Kidney (tissue), 14 donors: Measurements from ENCODE around the gene IL18R1. TPM values are rescaled to one million over a fixed set of nuclear protein-coding genes. Genes with fewer than 3 reads are reported as not detected.

Source experiments
- DNase-seq, 5 donors: peaks; one replicate each; pipeline ENCODE4 v3.0.0-alpha.2; 2013 to 2020
- FAIRE-seq: peaks from 2 replicates; lab custom pipeline; 2012; peaks lifted over from hg19 to GRCh38; lab: Jason Lieb, UNC
- H3K27ac ChIP-seq, 2 donors: one replicate each; pipeline ENCODE4 v1.7.0; 2013; ENCODE audit warnings: low read depth in 2 of 2, low read length in 2 of 2, inconsistent platforms in 1 of 2
- H3K27me3 ChIP-seq: one replicate; pipeline ENCODE4 v1.7.1; 2013; ENCODE audit warnings: low read length, inconsistent platforms; ENCODE audit not compliant: control insufficient read depth, insufficient read depth
- H3K36me3 ChIP-seq, 3 donors: one replicate each; pipeline versions ENCODE4 v1.7.0 to v1.7.1; 2013; ENCODE audit warnings: low read length in 3 of 3, control low read depth in 1 of 3, inconsistent platforms in 1 of 3; ENCODE audit not compliant: insufficient read depth in 3 of 3, control insufficient read depth in 2 of 3
- H3K4me1 ChIP-seq, 3 donors: one replicate each; pipeline versions ENCODE4 v1.7.0 to v1.7.1; 2013; ENCODE audit warnings: low read length in 3 of 3, inconsistent platforms in 1 of 3, low read depth in 1 of 3; ENCODE audit not compliant: control insufficient read depth in 2 of 3, insufficient read depth in 2 of 3
- H3K4me3 ChIP-seq, 3 donors: one replicate each; pipeline versions ENCODE4 v1.7.0 to v1.8.1; 2013; ENCODE audit warnings: low read length in 3 of 3, control low read depth in 1 of 3, inconsistent platforms in 1 of 3
- H3K9ac ChIP-seq, 3 donors: one replicate each; pipeline versions ENCODE4 v1.7.0 to v1.7.1; 2013; ENCODE audit warnings: low read length in 3 of 3, control low read depth in 1 of 3, inconsistent platforms in 1 of 3
- H3K9me3 ChIP-seq, 3 donors: one replicate each; pipeline versions ENCODE4 v1.7.0 to v1.7.1; 2013; ENCODE audit warnings: low read length in 3 of 3, control low read depth in 1 of 3, inconsistent platforms in 1 of 3; ENCODE audit not compliant: control insufficient read depth in 2 of 3, insufficient read depth in 1 of 3
- intact Hi-C: fragments of 100-400 bp; cut with DNase I; formaldehyde crosslinking; loops from one replicate; pipeline ENCODE4 v1.11.1; 2022
- polyA plus RNA-seq: library from polyadenylated mRNA; stranded (reverse); fragments of 350-450 nt; fragmentation: Illumina TruSeq; extraction: RNeasy Lipid Tissue Mini Kit (QIAGEN cat#74804); gene quantifications from one replicate; pipeline ENCODE4 v1.2.3, GENCODE V29; 2014; ENCODE audit warnings: low read depth, low replicate concordance; ENCODE audit not compliant: insufficient read depth
- total RNA-seq: library from RNA; stranded (reverse); fragmentation: NEBNext Ultra II Directional; extraction: Animal tissue kit (Norgen Biotek cat#: 25700); gene quantifications from one replicate; pipeline ENCODE4 v1.2.1, GENCODE V29; 2021
- TF ChIP-seq, protein P1 (sequence below): IDR thresholded peaks from 3 replicates; pipeline ENCODE4 v1.5.1; 2012; ENCODE audit warnings: mild to moderate bottlenecking, moderate library complexity, borderline replicate concordance; ENCODE audit not compliant: insufficient read depth; ENCODE audit errors: extremely low read depth
- donor health status: control.
- donor health status: control.
- donor health status: control.
- donor health status: control.
- donor health status: control.
- donor health status: DM: yes; HTN: yes; CAD: no.
- donor health status: Normal renal cell carcinoma (clear cell type).

Gene IL18R1
- total and polyA plus RNA-seq, 2 donors from 2014 or later = 3.6 to 14.9 TPM

DNA sequence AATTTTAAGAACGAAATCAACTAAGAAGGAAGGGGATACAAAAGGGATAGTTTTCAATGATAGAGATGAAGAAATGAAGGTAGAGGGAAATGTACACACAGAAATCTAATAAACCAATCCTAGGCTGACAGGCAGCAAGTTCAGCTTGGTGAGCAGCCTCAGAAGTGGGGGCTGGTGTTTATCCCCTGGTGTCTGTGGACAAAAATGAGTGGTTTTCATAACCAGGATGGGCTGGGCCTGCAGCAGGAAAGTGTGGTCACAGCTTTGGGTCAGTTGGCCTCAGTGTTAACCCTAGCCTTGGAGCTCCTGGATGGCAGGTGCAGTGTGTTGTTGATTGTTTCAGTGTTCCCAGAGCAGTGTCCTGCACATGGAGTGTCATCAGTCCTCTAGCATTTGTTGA lies 14.3 kb downstream of the IL18R1 start:
- DNase-seq = no peak
- Histone ChIP-seq H3K27ac (no peak overlapping the region), H3K9ac (no peak overlapping the region), H3K4me3 (no peak overlapping the region), H3K9me3 (no peaks in the 10 kb centered on the region), H3K4me1 (no peaks in the 10 kb centered on the region), H3K27me3 (no peaks in the 10 kb centered on the region), H3K36me3 (no peaks in the 10 kb centered on the region)
- TF ChIP-seq, protein P1, sequence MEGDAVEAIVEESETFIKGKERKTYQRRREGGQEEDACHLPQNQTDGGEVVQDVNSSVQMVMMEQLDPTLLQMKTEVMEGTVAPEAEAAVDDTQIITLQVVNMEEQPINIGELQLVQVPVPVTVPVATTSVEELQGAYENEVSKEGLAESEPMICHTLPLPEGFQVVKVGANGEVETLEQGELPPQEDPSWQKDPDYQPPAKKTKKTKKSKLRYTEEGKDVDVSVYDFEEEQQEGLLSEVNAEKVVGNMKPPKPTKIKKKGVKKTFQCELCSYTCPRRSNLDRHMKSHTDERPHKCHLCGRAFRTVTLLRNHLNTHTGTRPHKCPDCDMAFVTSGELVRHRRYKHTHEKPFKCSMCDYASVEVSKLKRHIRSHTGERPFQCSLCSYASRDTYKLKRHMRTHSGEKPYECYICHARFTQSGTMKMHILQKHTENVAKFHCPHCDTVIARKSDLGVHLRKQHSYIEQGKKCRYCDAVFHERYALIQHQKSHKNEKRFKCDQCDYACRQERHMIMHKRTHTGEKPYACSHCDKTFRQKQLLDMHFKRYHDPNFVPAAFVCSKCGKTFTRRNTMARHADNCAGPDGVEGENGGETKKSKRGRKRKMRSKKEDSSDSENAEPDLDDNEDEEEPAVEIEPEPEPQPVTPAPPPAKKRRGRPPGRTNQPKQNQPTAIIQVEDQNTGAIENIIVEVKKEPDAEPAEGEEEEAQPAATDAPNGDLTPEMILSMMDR = no peak
- FAIRE-seq = no peak
- intact Hi-C loops = no loop called here

GRCh38 chr2:102376052-102376591 lies 20.5 kb downstream of the IL18R1 start:
- H3K36me3 ChIP-seq = no peaks in the 10 kb centered on the region
- FAIRE-seq = no peak
- H3K4me1 ChIP-seq = no peaks in the 10 kb centered on the region
- TF ChIP-seq, protein P1 = no peak
- H3K9me3 ChIP-seq = no peaks in the 10 kb centered on the region
- H3K27me3 ChIP-seq = no peaks in the 10 kb centered on the region
- no peak overlapping the region for H3K4me3 ChIP-seq
- intact Hi-C loops = no loop called here
- DNase-seq = no peak
- no peak overlapping the region for H3K9ac ChIP-seq
- no peak overlapping the region for H3K27ac ChIP-seq

DNA sequence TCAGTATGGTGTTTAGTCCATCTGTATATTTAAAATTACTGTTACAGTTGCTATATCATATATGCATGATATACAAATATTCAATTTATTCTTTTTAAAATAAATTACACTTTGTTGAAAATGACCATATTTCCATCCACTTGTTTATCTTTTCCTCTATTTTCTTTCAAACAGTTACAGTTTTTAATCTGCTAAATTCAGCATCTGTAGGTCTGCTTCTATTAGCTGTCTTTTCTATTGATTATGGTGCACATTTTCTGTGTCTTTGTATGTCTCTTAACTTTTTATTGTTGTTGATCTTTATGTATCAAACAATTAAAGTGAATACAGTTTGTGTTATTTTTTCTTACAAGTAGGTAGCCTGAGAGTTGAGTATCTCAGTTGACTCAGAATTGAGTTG lies 28.1 kb downstream of the IL18R1 start:
- no peak overlapping the region for H3K27ac ChIP-seq
- H3K27me3 ChIP-seq = no peaks in the 10 kb centered on the region
- no peak overlapping the region for H3K9ac ChIP-seq
- no peak overlapping the region for H3K4me3 ChIP-seq
- TF ChIP-seq, protein P1 = no peak
- FAIRE-seq (no peak), DNase-seq (no peak)
- H3K4me1 ChIP-seq = no peaks in the 10 kb centered on the region
- intact Hi-C loops = no loop called here
- peaks cover 0 to 6% (median 0%) of the 10 kb centered on the region in 3 donors for H3K9me3 ChIP-seq
- H3K36me3 ChIP-seq = no peaks in the 10 kb centered on the region

DNA sequence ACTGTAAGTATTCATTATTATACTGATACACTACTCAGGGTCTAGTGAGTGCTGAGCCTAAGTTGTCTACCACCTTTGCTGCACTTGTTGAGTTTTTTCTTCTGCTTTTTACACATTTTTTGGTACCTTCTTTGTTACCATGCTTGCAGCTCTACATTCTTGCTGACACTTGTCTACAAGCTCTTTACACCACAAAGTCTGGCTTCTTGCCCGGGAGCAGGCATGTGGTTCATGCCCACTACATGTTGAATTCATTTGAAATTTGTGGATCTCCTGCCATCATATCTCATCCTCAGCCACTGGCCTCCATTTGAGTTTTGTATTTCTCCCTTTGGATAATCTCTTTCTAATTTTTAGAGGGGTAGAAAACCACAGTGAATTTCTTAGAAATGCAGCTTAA lies 29.9 kb downstream of the IL18R1 start:
- H3K9me3 ChIP-seq = peaks cover 0 to 6% (median 0%) of the 10 kb centered on the region in 3 donors
- H3K36me3 ChIP-seq = no peaks in the 10 kb centered on the region
- FAIRE-seq = no peak
- no peak overlapping the region for H3K9ac ChIP-seq
- TF ChIP-seq, protein P1 = no peak
- H3K27me3 ChIP-seq = no peaks in the 10 kb centered on the region
- H3K4me3 ChIP-seq = no peak overlapping the region
- intact Hi-C loops = no loop called here
- no peak for DNase-seq
- H3K27ac ChIP-seq = no peak overlapping the region
- no peaks in the 10 kb centered on the region for H3K4me1 ChIP-seq
